Measurements from ENCODE around the gene CPSF4.

CPSF4 gene

DNA sequence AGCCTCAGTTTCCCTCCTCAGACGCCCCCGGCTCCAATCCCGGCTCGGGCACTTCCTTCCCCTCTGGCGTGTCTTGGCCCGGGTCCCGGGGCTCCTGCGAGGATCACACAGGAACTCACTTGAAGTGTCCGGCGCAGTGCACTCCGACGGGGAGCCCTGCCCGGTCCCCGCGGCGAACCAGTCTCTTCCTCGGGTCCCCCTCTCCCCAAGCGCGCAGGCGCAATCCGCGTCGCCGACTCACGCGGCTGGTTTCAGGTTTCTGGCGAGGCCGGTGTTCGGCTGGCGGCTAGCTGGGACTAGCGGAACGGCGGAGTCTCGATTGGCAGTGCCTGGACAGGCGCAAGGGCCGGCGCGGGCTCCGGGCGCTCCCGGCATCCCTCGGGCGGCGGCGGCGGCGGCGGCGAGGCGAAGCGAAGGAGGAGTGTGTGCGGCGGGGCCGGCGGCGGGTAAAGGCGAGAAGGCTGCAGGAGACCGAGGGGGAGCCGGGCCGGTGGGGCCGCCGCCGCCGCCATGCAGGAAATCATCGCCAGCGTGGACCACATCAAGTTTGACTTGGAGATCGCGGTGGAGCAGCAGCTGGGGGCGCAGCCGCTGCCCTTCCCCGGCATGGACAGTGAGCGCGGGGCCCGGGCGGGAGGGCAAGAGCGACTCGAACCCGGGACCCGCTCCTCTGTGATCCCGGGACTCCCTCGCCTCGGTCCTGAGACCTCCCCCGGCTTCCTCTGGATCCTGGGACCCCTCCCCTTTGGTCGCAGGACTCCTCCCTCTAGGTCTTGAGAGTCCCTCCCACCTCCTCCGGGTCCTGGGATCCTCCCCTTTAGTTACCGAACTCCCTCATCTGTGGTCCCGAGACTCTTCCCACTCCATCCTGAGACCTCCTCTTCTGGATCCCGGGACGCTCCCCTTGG, at the start of gene CPSF4, which contains the start of gene PTCD1:
TSS of gene CPSF4 (plus strand) at position 371 of the 908 bp plus-strand sequence. CDS start at position 511, 140 bp downstream.
TSS of gene PTCD1 (minus strand) at position 226 of the 908 bp plus-strand sequence. CDS start 3,556 bp downstream, outside the sequence.
- Mint-ChIP-seq H3K4me3 (peak within 1 kb of the TSS; percentile 100), H3K9me3 (no peaks in the 10 kb centered on the region), H3K4me1 (peaks cover 27% of the 10 kb centered on the region), H3K27ac (peak within 1 kb of the TSS; percentile 98), H3K36me3 (ENCODE audit: low read depth) (peaks cover 28% of the 10 kb centered on the region), H3K27me3 (ENCODE audit: low read depth, poor library complexity) (no peaks in the 10 kb centered on the region)
- TF ChIP-seq, protein P1, sequence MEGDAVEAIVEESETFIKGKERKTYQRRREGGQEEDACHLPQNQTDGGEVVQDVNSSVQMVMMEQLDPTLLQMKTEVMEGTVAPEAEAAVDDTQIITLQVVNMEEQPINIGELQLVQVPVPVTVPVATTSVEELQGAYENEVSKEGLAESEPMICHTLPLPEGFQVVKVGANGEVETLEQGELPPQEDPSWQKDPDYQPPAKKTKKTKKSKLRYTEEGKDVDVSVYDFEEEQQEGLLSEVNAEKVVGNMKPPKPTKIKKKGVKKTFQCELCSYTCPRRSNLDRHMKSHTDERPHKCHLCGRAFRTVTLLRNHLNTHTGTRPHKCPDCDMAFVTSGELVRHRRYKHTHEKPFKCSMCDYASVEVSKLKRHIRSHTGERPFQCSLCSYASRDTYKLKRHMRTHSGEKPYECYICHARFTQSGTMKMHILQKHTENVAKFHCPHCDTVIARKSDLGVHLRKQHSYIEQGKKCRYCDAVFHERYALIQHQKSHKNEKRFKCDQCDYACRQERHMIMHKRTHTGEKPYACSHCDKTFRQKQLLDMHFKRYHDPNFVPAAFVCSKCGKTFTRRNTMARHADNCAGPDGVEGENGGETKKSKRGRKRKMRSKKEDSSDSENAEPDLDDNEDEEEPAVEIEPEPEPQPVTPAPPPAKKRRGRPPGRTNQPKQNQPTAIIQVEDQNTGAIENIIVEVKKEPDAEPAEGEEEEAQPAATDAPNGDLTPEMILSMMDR (IDR thresholded peaks at IDR 0.05): no peak
- DNase-seq: peak; percentile 98

DNA sequence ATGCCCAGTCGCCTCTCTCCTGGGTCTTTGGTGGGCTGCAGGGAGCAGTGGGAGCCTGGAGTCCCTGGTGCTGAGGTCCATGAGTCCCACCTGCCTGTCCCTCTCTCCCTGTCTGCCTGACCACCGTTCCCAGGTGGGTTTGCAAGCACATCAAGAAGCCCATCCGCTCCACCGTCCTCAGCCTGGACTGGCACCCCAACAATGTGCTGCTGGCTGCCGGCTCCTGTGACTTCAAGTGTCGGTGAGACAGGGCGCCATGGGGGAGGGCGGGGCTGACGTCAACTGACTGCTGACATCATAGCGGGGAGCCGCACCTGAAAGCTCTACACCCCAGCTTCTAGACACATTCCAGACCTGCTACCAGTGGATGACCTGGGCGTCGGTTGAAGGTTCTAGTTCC, 49.0 kb upstream of the CPSF4 start:
- H3K36me3 Mint-ChIP-seq (ENCODE audit: low read depth): peaks cover 26% of the 10 kb centered on the region
- H3K27ac Mint-ChIP-seq: no peak overlapping the region
- H3K9me3 Mint-ChIP-seq: no peaks in the 10 kb centered on the region
- no peak overlapping the region for H3K4me3 Mint-ChIP-seq
- no peaks in the 10 kb centered on the region for H3K27me3 Mint-ChIP-seq (ENCODE audit: low read depth, poor library complexity)
- TF ChIP-seq, protein P1 (IDR thresholded peaks at IDR 0.05): no peak
- H3K4me1 Mint-ChIP-seq: peaks cover 17% of the 10 kb centered on the region
- DNase-seq: no peak

DNA sequence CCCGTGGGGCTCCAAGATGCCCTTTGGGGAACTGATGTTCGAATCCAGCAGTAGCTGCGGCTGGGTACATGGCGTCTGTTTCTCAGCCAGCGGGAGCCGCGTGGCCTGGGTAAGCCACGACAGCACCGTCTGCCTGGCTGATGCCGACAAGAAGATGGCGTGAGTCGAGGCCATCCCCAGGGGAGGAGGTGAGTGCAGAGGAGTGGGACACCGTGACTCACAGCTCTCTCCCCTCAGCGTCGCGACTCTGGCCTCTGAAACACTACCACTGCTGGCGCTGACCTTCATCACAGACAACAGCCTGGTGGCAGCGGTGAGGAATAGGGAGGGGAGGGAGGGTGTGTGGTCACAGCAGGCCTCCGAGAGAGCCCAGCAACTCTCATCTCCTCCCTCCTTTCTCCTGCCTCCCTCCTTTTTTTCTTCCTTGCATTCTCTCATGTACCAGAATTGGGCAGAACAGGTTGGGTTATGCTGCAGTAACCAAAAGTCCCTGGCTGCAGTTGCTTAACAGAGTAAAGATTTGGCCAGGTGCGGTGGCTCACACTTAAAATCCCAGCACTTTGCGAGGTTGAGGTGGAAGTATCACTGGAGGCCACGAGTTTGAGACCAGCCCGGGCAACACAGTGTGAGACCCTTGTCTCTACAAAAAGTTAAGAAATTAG, 47.7 kb upstream of the CPSF4 start:
- DNase-seq: no peak
- Mint-ChIP-seq H3K36me3 (ENCODE audit: low read depth) (peaks cover 24% of the 10 kb centered on the region), H3K27me3 (ENCODE audit: low read depth, poor library complexity) (no peaks in the 10 kb centered on the region), H3K27ac (no peak overlapping the region), H3K4me1 (peaks cover 23% of the 10 kb centered on the region), H3K9me3 (no peaks in the 10 kb centered on the region), H3K4me3 (peak overlapping the region; percentile 71)
- TF ChIP-seq, protein P1 (IDR thresholded peaks at IDR 0.05): no peak

- Mint-ChIP-seq H3K4me3 (peak overlapping the region; percentile 71), H3K9me3 (no peaks in the 10 kb centered on the region), H3K27ac (no peak overlapping the region), H3K27me3 (ENCODE audit: low read depth, poor library complexity) (no peaks in the 10 kb centered on the region), H3K36me3 (ENCODE audit: low read depth) (peaks cover 15% of the 10 kb centered on the region), H3K4me1 (peaks cover 33% of the 10 kb centered on the region)
- TF ChIP-seq, protein P1 (IDR thresholded peaks at IDR 0.05): no peak
- DNase-seq: no peak
These were observed 46.7 kb upstream of the CPSF4 start for GRCh38 chr7:99392046-99392445.

DNA sequence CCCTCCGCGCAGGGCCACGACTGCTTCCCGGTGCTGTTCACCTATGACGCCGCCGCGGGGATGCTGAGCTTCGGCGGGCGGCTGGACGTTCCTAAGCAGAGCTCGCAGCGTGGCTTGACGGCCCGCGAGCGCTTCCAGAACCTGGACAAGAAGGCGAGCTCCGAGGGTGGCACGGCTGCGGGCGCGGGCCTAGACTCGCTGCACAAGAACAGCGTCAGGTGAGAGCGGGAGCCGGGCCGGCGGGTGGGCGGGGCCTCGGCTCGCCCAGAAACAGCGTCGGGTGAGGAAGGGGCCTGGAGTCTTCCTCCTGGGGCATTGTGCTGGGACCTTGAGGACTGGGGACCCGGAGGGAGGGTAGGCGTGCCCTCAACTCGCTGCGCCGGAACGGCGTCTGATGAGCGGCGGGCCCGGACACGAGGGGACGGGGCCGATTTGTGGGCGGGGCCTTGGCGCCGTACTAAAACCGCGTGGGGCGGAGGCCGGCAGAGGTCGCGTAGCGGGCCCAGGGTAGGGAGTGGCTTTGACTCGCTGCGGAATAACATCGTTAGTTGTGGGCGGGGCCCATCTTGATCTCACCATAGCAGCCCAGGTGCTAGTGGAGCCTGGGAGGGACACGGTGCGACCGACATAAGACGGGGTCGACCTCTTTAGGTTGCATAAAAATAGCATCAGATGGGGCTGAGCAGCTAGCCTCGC, 45.9 kb upstream of the CPSF4 start:
- Mint-ChIP-seq H3K27me3 (ENCODE audit: low read depth, poor library complexity) (no peaks in the 10 kb centered on the region), H3K36me3 (ENCODE audit: low read depth) (peaks cover 17% of the 10 kb centered on the region), H3K4me3 (peak overlapping the region; percentile 88), H3K4me1 (peaks cover 40% of the 10 kb centered on the region), H3K9me3 (no peaks in the 10 kb centered on the region), H3K27ac (peak overlapping the region; percentile 98)
- DNase-seq: peak; percentile 84
- TF ChIP-seq, protein P1 (IDR thresholded peaks at IDR 0.05): no peak
